Measurements from ENCODE around the gene TMEM132A. TPM values are rescaled to one million over a fixed set of nuclear protein-coding genes. Genes with fewer than 3 reads are reported as not detected.

TMEM132A gene
- total RNA-seq, 1 donor from 2014 or later: 14.6 TPM

DNA sequence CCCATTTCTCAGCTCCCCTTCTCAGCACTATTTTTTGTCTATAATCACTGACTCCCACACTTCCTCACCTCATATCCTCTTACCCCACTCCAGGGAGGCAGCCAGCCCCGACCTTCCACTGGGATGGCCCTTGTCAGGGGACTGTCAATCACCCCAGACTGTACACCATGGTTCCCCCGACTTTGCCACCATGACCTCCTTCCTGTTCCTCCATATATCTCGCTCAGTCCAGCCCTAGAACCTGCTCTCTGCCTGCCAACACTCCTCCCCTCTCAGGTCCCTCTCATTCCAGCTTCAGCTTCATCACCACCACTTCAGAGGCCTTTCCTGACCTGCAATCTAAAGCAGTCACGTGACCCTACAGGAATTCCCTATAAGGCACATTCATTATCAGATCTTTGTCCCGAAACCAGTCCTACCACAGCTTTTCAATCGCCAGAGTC, 34.4 kb upstream of the TMEM132A start:
- Histone ChIP-seq H3K27me3 (ENCODE audit: control insufficient read depth in 3 of 3, insufficient read depth in 3 of 3, low read length in 3 of 3) (no peaks in the 10 kb centered on the region), H3K4me1 (ENCODE audit: control insufficient read depth in 3 of 3, insufficient read depth in 3 of 3, low read length in 3 of 3) (peaks cover 0 to 7% (median 6%) of the 10 kb centered on the region in 3 donors), H3K9me3 (ENCODE audit: control insufficient read depth in 3 of 3, low read length in 3 of 3) (no peaks in the 10 kb centered on the region), H3K4me3 (ENCODE audit: low read length in 3 of 3) (no peak overlapping the region), H3K36me3 (ENCODE audit: control insufficient read depth in 3 of 3, insufficient read depth in 3 of 3, low read length in 3 of 3) (peaks cover 15 to 37% (median 26%) of the 10 kb centered on the region in 3 donors), H3K9ac (ENCODE audit: low read depth in 1 of 3, low read length in 3 of 3) (no peak overlapping the region), H3K27ac (ENCODE audit: low read depth, low read length) (no peak overlapping the region)

DNA sequence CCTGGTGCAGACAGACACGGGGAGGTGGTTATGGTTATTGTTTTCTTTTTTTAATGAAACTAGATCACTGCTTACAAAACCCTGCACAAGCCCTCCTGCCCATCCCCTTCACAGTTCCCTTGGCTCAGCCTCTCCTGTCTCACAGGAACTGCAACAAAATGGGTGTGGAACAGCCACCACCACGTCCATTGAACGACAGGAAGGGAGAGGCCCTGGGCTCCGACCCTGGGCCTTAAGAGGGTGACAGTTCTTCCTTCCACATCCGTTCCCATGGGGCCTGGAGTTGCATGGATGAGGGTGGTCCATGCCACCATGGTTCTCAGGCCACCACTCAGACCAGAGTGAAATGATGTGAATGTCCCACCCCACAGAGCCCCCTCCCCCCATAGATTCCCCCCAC, 33.6 kb upstream of the TMEM132A start:
- no peaks in the 10 kb centered on the region for H3K27me3 ChIP-seq (ENCODE audit: control insufficient read depth in 3 of 3, insufficient read depth in 3 of 3, low read length in 3 of 3)
- H3K27ac ChIP-seq (ENCODE audit: low read depth, low read length): no peak overlapping the region
- peaks cover 0 to 7% (median 6%) of the 10 kb centered on the region in 3 donors for H3K4me1 ChIP-seq (ENCODE audit: control insufficient read depth in 3 of 3, insufficient read depth in 3 of 3, low read length in 3 of 3)
- peaks cover 22 to 45% (median 32%) of the 10 kb centered on the region in 3 donors for H3K36me3 ChIP-seq (ENCODE audit: control insufficient read depth in 3 of 3, insufficient read depth in 3 of 3, low read length in 3 of 3)
- H3K9me3 ChIP-seq (ENCODE audit: control insufficient read depth in 3 of 3, low read length in 3 of 3): no peaks in the 10 kb centered on the region
- H3K9ac ChIP-seq (ENCODE audit: low read depth in 1 of 3, low read length in 3 of 3): no peak overlapping the region
- H3K4me3 ChIP-seq (ENCODE audit: low read length in 3 of 3): no peak overlapping the region

DNA sequence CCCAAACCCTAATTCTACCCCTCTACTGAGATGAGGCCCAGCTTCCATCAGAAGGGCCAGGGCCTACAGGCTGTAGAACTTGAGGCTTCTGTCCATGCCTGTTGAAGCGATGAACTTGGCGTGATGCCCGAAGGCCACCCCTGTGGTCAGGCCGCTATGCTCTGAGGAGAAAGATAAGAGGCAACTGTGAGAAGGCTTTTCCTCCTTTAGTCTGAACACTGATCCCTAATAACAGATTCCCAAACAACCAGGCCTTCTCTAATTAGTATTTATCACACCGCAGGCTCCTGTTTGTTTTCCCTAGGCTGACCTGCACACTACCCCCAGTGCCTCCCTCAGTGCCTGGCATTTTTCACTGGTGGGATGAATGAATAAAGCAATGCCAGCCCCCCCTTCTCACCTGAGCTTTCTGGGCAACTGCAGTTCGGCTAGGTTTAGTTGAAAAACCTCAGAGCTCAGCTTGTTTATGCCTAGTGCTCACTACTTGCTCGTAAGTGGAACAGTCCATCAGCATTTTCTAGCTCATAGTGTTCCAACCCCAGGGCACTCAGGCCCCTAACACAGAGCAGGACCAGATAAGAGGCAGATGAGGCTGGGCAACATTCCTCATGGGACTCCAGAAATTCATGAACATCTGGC, 33.0 kb upstream of the TMEM132A start:
- Histone ChIP-seq H3K27ac (ENCODE audit: low read depth, low read length) (no peak overlapping the region), H3K4me3 (ENCODE audit: low read length in 3 of 3) (no peak overlapping the region)

DNA sequence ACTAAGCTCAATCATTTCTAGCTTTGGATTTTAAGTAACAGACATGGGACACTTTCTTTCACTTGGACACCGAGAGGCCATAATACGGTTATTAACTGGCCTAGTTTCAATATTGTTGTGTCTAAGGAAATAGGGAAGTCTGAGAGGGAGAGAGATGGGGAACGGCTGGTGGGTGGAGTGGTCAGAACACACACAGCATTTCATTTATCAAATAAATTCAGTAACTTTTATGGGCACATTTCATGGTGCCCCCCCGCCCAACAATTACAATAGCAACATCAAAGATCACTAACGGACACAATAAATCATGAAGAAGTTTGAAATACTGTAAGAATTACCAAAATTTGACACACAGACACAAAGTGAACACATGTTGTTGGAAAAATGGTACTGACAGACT, 28.6 kb upstream of the TMEM132A start:
- Histone ChIP-seq H3K4me1 (ENCODE audit: control insufficient read depth in 3 of 3, insufficient read depth in 3 of 3, low read length in 3 of 3) (peaks cover under 1 to 14% (median 8%) of the 10 kb centered on the region in 3 donors), H3K36me3 (ENCODE audit: control insufficient read depth in 3 of 3, insufficient read depth in 3 of 3, low read length in 3 of 3) (peaks cover 53 to 69% (median 69%) of the 10 kb centered on the region in 3 donors), H3K9me3 (ENCODE audit: control insufficient read depth in 3 of 3, low read length in 3 of 3) (no peaks in the 10 kb centered on the region), H3K9ac (ENCODE audit: low read depth in 1 of 3, low read length in 3 of 3) (no peak overlapping the region), H3K4me3 (ENCODE audit: low read length in 3 of 3) (no peak overlapping the region), H3K27ac (ENCODE audit: low read depth, low read length) (no peak overlapping the region), H3K27me3 (ENCODE audit: control insufficient read depth in 3 of 3, insufficient read depth in 3 of 3, low read length in 3 of 3) (no peaks in the 10 kb centered on the region)

More for the DNA sequence above, 33.0 kb upstream of the TMEM132A start:
- no peaks in the 10 kb centered on the region for H3K9me3 ChIP-seq (ENCODE audit: control insufficient read depth in 3 of 3, low read length in 3 of 3)
- H3K9ac ChIP-seq (ENCODE audit: low read depth in 1 of 3, low read length in 3 of 3): no peak overlapping the region
- no peaks in the 10 kb centered on the region for H3K27me3 ChIP-seq (ENCODE audit: control insufficient read depth in 3 of 3, insufficient read depth in 3 of 3, low read length in 3 of 3)
- peaks cover 27 to 51% (median 36%) of the 10 kb centered on the region in 3 donors for H3K36me3 ChIP-seq (ENCODE audit: control insufficient read depth in 3 of 3, insufficient read depth in 3 of 3, low read length in 3 of 3)
- peaks cover 0 to 7% (median 6%) of the 10 kb centered on the region in 3 donors for H3K4me1 ChIP-seq (ENCODE audit: control insufficient read depth in 3 of 3, insufficient read depth in 3 of 3, low read length in 3 of 3)

DNA sequence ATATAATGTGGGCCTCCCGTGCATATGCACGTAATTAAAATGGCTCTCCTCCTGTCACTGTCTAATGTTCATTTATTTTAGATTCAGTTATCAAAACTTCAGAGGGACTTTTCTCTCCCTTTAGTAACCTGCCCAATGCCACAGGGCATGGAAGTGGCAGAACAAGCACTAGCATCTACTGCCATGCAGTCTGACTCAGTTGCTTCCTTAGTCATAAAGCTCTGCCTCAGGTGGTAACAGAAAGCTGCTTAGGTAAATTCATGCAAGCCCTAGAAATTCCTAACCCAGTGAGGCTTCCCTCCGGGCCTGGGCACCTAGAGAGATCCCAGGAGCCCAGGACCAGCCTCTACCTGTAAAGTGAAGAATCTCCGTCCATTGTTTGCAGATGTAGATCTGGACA, 26.8 kb upstream of the TMEM132A start:
- Histone ChIP-seq H3K36me3 (ENCODE audit: control insufficient read depth in 3 of 3, insufficient read depth in 3 of 3, low read length in 3 of 3) (peaks cover 67 to 85% (median 85%) of the 10 kb centered on the region in 3 donors), H3K4me3 (ENCODE audit: low read length in 3 of 3) (no peak overlapping the region), H3K27ac (ENCODE audit: low read depth, low read length) (no peak overlapping the region), H3K27me3 (ENCODE audit: control insufficient read depth in 3 of 3, insufficient read depth in 3 of 3, low read length in 3 of 3) (no peaks in the 10 kb centered on the region), H3K9me3 (ENCODE audit: control insufficient read depth in 3 of 3, low read length in 3 of 3) (no peaks in the 10 kb centered on the region), H3K4me1 (ENCODE audit: control insufficient read depth in 3 of 3, insufficient read depth in 3 of 3, low read length in 3 of 3) (peaks cover 4 to 11% (median 8%) of the 10 kb centered on the region in 3 donors), H3K9ac (ENCODE audit: low read depth in 1 of 3, low read length in 3 of 3) (no peak overlapping the region)

DNA sequence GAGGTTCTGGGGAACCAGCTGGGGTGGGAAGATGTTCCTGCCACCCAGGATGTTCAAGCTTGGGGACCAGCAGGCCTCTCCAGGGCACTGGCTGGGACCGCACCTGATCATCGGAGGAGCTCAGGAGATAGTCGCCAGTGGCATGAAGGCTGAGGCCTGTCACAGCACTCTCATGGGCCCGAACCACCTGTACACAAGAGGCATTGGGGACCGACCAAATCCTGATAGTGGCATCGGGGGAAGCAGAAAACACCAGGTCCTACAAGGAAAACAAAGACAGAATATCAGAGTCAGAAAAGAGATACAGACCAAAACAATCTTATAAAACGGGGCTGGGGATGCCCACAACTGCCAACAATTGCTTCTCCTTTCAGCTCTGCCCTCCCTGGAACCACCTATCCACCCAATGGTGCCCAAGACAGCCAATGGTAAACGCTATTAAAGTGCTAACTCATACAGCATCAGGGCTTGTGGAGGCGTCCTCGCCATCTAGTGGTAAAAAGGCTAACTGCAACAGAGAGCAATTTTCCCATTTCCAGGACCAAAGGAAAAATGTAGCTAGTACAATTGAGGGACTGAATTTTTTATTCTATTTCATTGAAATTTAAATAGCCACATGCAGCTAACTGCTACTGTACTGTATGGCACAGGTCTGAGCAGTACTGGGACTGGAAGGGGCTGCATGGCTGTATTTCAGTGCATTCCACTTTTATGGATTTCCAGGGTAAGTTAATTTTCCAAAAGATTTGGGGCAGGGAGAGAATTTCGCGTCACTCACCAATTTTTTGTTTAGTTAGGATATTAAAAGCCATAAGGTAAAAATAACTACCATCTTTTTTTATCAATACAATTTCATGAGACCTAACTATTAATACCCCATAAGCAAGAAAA, 25.0 kb upstream of the TMEM132A start:
- Histone ChIP-seq H3K4me3 (ENCODE audit: low read length in 3 of 3) (no peak overlapping the region), H3K36me3 (ENCODE audit: control insufficient read depth in 3 of 3, insufficient read depth in 3 of 3, low read length in 3 of 3) (peaks cover 73 to 87% (median 85%) of the 10 kb centered on the region in 3 donors), H3K4me1 (ENCODE audit: control insufficient read depth in 3 of 3, insufficient read depth in 3 of 3, low read length in 3 of 3) (peaks cover 6 to 21% (median 8%) of the 10 kb centered on the region in 3 donors), H3K27me3 (ENCODE audit: control insufficient read depth in 3 of 3, insufficient read depth in 3 of 3, low read length in 3 of 3) (no peaks in the 10 kb centered on the region), H3K9ac (ENCODE audit: low read depth in 1 of 3, low read length in 3 of 3) (peak overlapping the region in 1 of 3 donors; percentile 41), H3K9me3 (ENCODE audit: control insufficient read depth in 3 of 3, low read length in 3 of 3) (no peaks in the 10 kb centered on the region), H3K27ac (ENCODE audit: low read depth, low read length) (peak overlapping the region; percentile 56)

DNA sequence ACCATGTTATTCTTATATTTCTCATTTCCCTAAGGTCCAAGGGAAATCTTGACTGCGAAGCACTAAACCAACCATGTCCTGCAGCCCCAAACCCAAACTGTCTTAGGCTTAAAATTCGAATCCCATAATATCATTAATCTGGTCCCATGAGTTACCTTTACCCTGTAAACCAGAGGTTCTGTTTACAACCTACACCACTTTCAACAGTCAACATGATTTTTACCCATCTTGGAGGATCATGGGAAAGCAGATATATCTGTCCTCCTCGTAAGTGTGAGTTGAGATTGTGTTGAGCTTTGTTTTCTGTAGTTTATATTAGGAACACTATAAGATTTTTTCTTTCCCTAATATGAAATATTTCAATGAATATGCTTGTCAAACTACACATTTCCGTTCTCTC, 24.3 kb upstream of the TMEM132A start:
- H3K9me3 ChIP-seq (ENCODE audit: control insufficient read depth in 3 of 3, low read length in 3 of 3): no peaks in the 10 kb centered on the region
- H3K27me3 ChIP-seq (ENCODE audit: control insufficient read depth in 3 of 3, insufficient read depth in 3 of 3, low read length in 3 of 3): no peaks in the 10 kb centered on the region
- peaks cover 73 to 80% (median 78%) of the 10 kb centered on the region in 3 donors for H3K36me3 ChIP-seq (ENCODE audit: control insufficient read depth in 3 of 3, insufficient read depth in 3 of 3, low read length in 3 of 3)
- no peak overlapping the region for H3K9ac ChIP-seq (ENCODE audit: low read depth in 1 of 3, low read length in 3 of 3)
- H3K4me3 ChIP-seq (ENCODE audit: low read length in 3 of 3): no peak overlapping the region
- H3K4me1 ChIP-seq (ENCODE audit: control insufficient read depth in 3 of 3, insufficient read depth in 3 of 3, low read length in 3 of 3): peaks cover 13 to 28% (median 15%) of the 10 kb centered on the region in 3 donors
- no peak overlapping the region for H3K27ac ChIP-seq (ENCODE audit: low read depth, low read length)

DNA sequence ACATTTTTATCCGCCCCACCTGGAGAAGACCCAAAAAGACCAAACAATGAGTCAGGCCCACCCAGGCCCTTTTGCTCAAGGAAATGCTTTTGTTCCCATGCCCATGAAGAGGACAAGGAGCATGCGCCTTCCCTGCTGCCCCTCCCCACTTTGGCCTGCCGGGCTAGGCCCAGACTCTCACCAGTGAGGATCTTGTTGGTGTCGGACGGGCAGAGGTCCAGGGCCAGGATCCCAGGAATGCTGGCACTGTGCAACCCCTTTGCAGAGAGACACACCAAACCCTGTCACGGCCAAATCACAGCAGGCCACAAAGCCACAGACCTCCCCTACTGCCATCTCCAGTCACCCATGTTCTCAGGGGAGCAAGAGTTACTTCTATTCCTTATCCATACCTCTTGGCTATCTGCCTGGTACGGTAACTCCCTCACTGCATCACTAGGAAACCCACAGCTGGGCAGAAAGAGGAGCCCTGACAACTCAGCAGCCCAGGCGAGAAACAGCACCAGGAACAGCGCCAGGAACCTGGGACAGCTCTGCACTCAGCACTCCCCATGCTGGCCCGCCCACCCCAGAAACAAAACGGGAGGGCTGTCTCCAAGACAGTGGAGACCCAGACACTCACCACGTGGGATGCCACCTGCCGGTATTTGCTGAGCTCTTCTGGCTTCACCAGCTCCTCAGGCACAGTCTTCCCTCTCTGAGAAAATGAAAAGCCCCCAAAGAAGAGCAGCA, 23.4 kb upstream of the TMEM132A start:
- H3K9me3 ChIP-seq (ENCODE audit: control insufficient read depth in 3 of 3, low read length in 3 of 3): no peaks in the 10 kb centered on the region
- H3K27me3 ChIP-seq (ENCODE audit: control insufficient read depth in 3 of 3, insufficient read depth in 3 of 3, low read length in 3 of 3): no peaks in the 10 kb centered on the region
- H3K27ac ChIP-seq (ENCODE audit: low read depth, low read length): no peak overlapping the region
- H3K4me1 ChIP-seq (ENCODE audit: control insufficient read depth in 3 of 3, insufficient read depth in 3 of 3, low read length in 3 of 3): peaks cover 22 to 37% (median 24%) of the 10 kb centered on the region in 3 donors
- peak overlapping the region in 2 of 3 donors; percentile 45 to 52 for H3K9ac ChIP-seq (ENCODE audit: low read depth in 1 of 3, low read length in 3 of 3)
- peaks cover 64 to 74% (median 70%) of the 10 kb centered on the region in 3 donors for H3K36me3 ChIP-seq (ENCODE audit: control insufficient read depth in 3 of 3, insufficient read depth in 3 of 3, low read length in 3 of 3)
- H3K4me3 ChIP-seq (ENCODE audit: low read length in 3 of 3): no peak overlapping the region

DNA sequence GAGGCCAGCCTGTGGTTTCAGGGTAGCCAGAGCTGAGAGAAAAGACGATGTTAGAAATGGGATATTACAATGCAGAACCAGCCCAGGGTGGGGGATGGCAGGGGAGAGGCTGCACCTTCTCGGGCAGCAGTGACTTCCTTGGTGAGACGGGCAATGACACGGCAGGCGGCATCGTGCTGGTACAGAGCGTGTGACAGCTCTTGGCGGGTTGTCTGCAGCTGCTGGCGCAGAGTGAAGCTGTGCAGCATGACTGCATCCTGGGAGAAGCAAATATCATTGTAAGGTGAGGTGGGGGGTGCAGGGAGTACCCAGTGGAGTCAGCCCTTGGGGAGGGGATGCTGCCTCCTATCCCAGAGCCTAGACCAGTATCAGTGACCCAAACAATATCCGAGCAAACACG, 21.6 kb upstream of the TMEM132A start:
- Histone ChIP-seq H3K4me3 (ENCODE audit: low read length in 3 of 3) (no peak overlapping the region), H3K9me3 (ENCODE audit: control insufficient read depth in 3 of 3, low read length in 3 of 3) (no peaks in the 10 kb centered on the region), H3K36me3 (ENCODE audit: control insufficient read depth in 3 of 3, insufficient read depth in 3 of 3, low read length in 3 of 3) (peaks cover 49 to 59% (median 53%) of the 10 kb centered on the region in 3 donors), H3K4me1 (ENCODE audit: control insufficient read depth in 3 of 3, insufficient read depth in 3 of 3, low read length in 3 of 3) (peaks cover 28 to 48% (median 30%) of the 10 kb centered on the region in 3 donors), H3K27me3 (ENCODE audit: control insufficient read depth in 3 of 3, insufficient read depth in 3 of 3, low read length in 3 of 3) (no peaks in the 10 kb centered on the region), H3K9ac (ENCODE audit: low read depth in 1 of 3, low read length in 3 of 3) (no peak overlapping the region), H3K27ac (ENCODE audit: low read depth, low read length) (no peak overlapping the region)
